Neural cell (in vitro differentiated cells): Measurements from ENCODE around the gene MALRD1. TPM values are rescaled to one million over a fixed set of nuclear protein-coding genes. Genes with fewer than 3 reads are reported as not detected.

ENCODE experiments used
- H2AFZ ChIP-seq: fragments of 200-600, 300-800 bp; sonication (generic), shearing (Covaris generic); 2 replicates; pipeline ENCODE4 v1.6.0; 2014; ENCODE audit warnings: low read depth, mild to moderate bottlenecking, antibody characterized with exemption, low read length, moderate library complexity
- H3F3A ChIP-seq: fragments of 200-600 bp; shearing (Covaris generic); 2 replicates; pipeline ENCODE4 v1.6.1; 2016; ENCODE audit warnings: mild to moderate bottlenecking, moderate library complexity, mixed read lengths, antibody characterized with exemption, low read length; ENCODE audit not compliant: insufficient read depth, poor library complexity, severe bottlenecking
- H3K27ac ChIP-seq: fragments of 200-600, 300-800 bp; sonication (generic), shearing (Covaris generic); 2 replicates; pipeline ENCODE4 v1.5.1; 2014; ENCODE audit warnings: mild to moderate bottlenecking, low read length, moderate library complexity
- H3K27me3 ChIP-seq: fragments of 300-800, 200-600 bp; sonication (generic), shearing (Covaris generic); 2 replicates; pipeline ENCODE4 v1.6.0; 2014; ENCODE audit warnings: mild to moderate bottlenecking, low read depth, low read length, moderate library complexity; ENCODE audit not compliant: insufficient read depth
- H3K36me3 ChIP-seq: fragments of 300-800, 200-600 bp; sonication (generic), shearing (Covaris generic); 2 replicates; pipeline ENCODE4 v1.5.1; 2014; ENCODE audit warnings: mild to moderate bottlenecking, antibody characterized with exemption, low read length, moderate library complexity; ENCODE audit not compliant: insufficient read depth
- H3K4me2 ChIP-seq: fragments of 300-800, 200-600 bp; sonication (generic), shearing (Covaris generic); 2 replicates; pipeline ENCODE4 v1.6.0; 2014; ENCODE audit warnings: mild to moderate bottlenecking, low read length
- H3K4me3 ChIP-seq: fragments of 300-800, 200-600 bp; sonication (generic), shearing (Covaris generic); 2 replicates; pipeline ENCODE4 v1.5.1; 2014; ENCODE audit warnings: mild to moderate bottlenecking, low read length, moderate library complexity
- H3K79me2 ChIP-seq: fragments of 200-600 bp; shearing (Covaris generic); replicated peaks from 2 replicates; pipeline ENCODE4 v1.6.0; 2014; ENCODE audit warnings: mild to moderate bottlenecking, low read length, moderate library complexity; ENCODE audit not compliant: insufficient read depth
- H3K9ac ChIP-seq: fragments of 300-800, 200-600 bp; sonication (generic), shearing (Covaris generic); 2 replicates; pipeline ENCODE4 v1.6.1; 2016; ENCODE audit warnings: mild to moderate bottlenecking, low read length, mixed read lengths
- H3K9me2 ChIP-seq: fragments of 200-600 bp; shearing (Covaris generic); 2 replicates; pipeline ENCODE4 v1.6.1; 2016; ENCODE audit warnings: mild to moderate bottlenecking, low read length, mixed read lengths; ENCODE audit not compliant: insufficient read depth
- H3K9me3 ChIP-seq: fragments of 200-600, 300-800 bp; sonication (generic), shearing (Covaris generic); 2 replicates; pipeline ENCODE4 v1.6.1; 2016; ENCODE audit warnings: mild to moderate bottlenecking, mixed run types, low read length, moderate library complexity, mixed read lengths
- H4K20me1 ChIP-seq: fragments of 200-600 bp; shearing (Covaris generic); 2 replicates; pipeline ENCODE4 v1.6.1; 2016; ENCODE audit warnings: mild to moderate bottlenecking, mixed run types; ENCODE audit not compliant: insufficient read depth
- CTCF ChIP-seq: fragments of 450-650 bp; IDR thresholded peaks from 2 replicates; pipeline ENCODE4 v1.5.1; 2014; ENCODE audit warnings: antibody characterized with exemption, mild to moderate bottlenecking, moderate library complexity; ENCODE audit not compliant: poor library complexity, severe bottlenecking
- EP300 ChIP-seq: fragments of 450-650 bp; conservative IDR thresholded peaks from 2 replicates; pipeline ENCODE4 v1.6.1; 2014; ENCODE audit warnings: antibody characterized with exemption, mild to moderate bottlenecking, moderate library complexity; ENCODE audit not compliant: poor library complexity, severe bottlenecking
- EZH2 ChIP-seq: fragments of 200-600, 300-800 bp; shearing (Covaris generic), sonication (generic); IDR thresholded peaks from 2 replicates; pipeline ENCODE4 v1.6.1; 2014; ENCODE audit warnings: antibody characterized with exemption, low read length, borderline replicate concordance, mild to moderate bottlenecking; ENCODE audit not compliant: insufficient read depth, poor library complexity, severe bottlenecking
- MXI1 ChIP-seq: fragments of 450-650 bp; conservative IDR thresholded peaks from 2 replicates; pipeline ENCODE4 v1.6.1; 2014; ENCODE audit warnings: antibody characterized with exemption, mild to moderate bottlenecking; ENCODE audit not compliant: poor library complexity, severe bottlenecking
- POLR2AphosphoS5 ChIP-seq: IDR thresholded peaks from 2 replicates; pipeline ENCODE4 v1.6.1; 2012
- RAD21 ChIP-seq: fragments of 450-650 bp; conservative IDR thresholded peaks from 2 replicates; pipeline ENCODE4 v1.6.1; 2014; ENCODE audit warnings: antibody characterized with exemption, mild to moderate bottlenecking, moderate library complexity
- REST ChIP-seq: IDR thresholded peaks from 2 replicates; pipeline ENCODE4 v1.6.1; 2012; ENCODE audit warnings: borderline replicate concordance
- SMC3 ChIP-seq: fragments of 450-650 bp; conservative IDR thresholded peaks from 2 replicates; pipeline ENCODE4 v1.6.1; 2014; ENCODE audit warnings: antibody characterized with exemption, mild to moderate bottlenecking, moderate library complexity; ENCODE audit not compliant: poor library complexity
- TAF1 ChIP-seq: IDR thresholded peaks from 2 replicates; pipeline ENCODE4 v1.6.1; 2012; ENCODE audit warnings: low read depth
- polyA plus RNA-seq: library from polyadenylated mRNA; depleted of rRNA; stranded (reverse); fragments of >200 nt; gene quantifications from 2 replicates; pipeline ENCODE4 v1.2.3, GENCODE V29; 2014

Gene MALRD1
- polyA plus RNA-seq, 1 donor from 2014 or later: 0.21 TPM

- Histone ChIP-seq H3K79me2 (no peaks in the 10 kb centered on the region), H3K9ac (no peak overlapping the region), H3F3A (no peaks in the 10 kb centered on the region), H3K27ac (no peak overlapping the region), H3K36me3 (no peaks in the 10 kb centered on the region), H3K27me3 (no peaks in the 10 kb centered on the region), H3K9me2 (no peaks in the 10 kb centered on the region), H4K20me1 (no peaks in the 10 kb centered on the region), H3K4me3 (no peak overlapping the region), H3K9me3 (no peaks in the 10 kb centered on the region), H3K4me2 (no peak overlapping the region), H2AFZ (no peak overlapping the region)
- TF ChIP-seq RAD21 (no peak), CTCF (no peak), TAF1 (no peak), EZH2 (no peak), SMC3 (no peak), EP300 (no peak), REST (no peak), MXI1 (no peak), POLR2AphosphoS5 (no peak)
These were observed 413.0 kb downstream of the MALRD1 start for GRCh38 chr10:19461588-19461987.

GRCh38 chr10:19466709-19467108 is 418.1 kb downstream of the MALRD1 start:
- H3F3A ChIP-seq: no peaks in the 10 kb centered on the region
- no peaks in the 10 kb centered on the region for H4K20me1 ChIP-seq
- no peak overlapping the region for H2AFZ ChIP-seq
- H3K9me3 ChIP-seq: no peaks in the 10 kb centered on the region
- no peaks in the 10 kb centered on the region for H3K79me2 ChIP-seq
- H3K27me3 ChIP-seq: no peaks in the 10 kb centered on the region
- H3K9me2 ChIP-seq: no peaks in the 10 kb centered on the region
- no peak overlapping the region for H3K4me2 ChIP-seq
- no peak overlapping the region for H3K4me3 ChIP-seq
- no peaks in the 10 kb centered on the region for H3K36me3 ChIP-seq
- no peak overlapping the region for H3K27ac ChIP-seq
- no peak for TF ChIP-seq EZH2
- no peak overlapping the region for H3K9ac ChIP-seq

- TF ChIP-seq EP300 (no peak), TAF1 (no peak), RAD21 (no peak), SMC3 (no peak), MXI1 (no peak), REST (no peak), CTCF (no peak), POLR2AphosphoS5 (no peak), EZH2 (no peak)
- no peak overlapping the region for H3K4me2 ChIP-seq
- no peaks in the 10 kb centered on the region for H4K20me1 ChIP-seq
- no peaks in the 10 kb centered on the region for H3K9me3 ChIP-seq
- no peaks in the 10 kb centered on the region for H3K36me3 ChIP-seq
- no peak overlapping the region for H2AFZ ChIP-seq
- H3K27me3 ChIP-seq: no peaks in the 10 kb centered on the region
- no peaks in the 10 kb centered on the region for H3K9me2 ChIP-seq
- H3K9ac ChIP-seq: no peak overlapping the region
- H3F3A ChIP-seq: no peaks in the 10 kb centered on the region
- no peak overlapping the region for H3K4me3 ChIP-seq
- H3K79me2 ChIP-seq: no peaks in the 10 kb centered on the region
- H3K27ac ChIP-seq: no peak overlapping the region
These were observed 419.8 kb downstream of the MALRD1 start for GRCh38 chr10:19468413-19468812.
